OCI-LY1 (cell line): Measurements from ENCODE around the gene SERINC2.

Experiments
- EZH2 ChIP-seq: fragments of 200-600 bp; sonication (generic), shearing (Covaris generic); IDR thresholded peaks from 2 replicates; pipeline ENCODE4 v1.8.0; 2017; ENCODE audit warnings: borderline replicate concordance, mixed run types, mild to moderate bottlenecking, antibody characterized with exemption, low read length, moderate library complexity, mixed read lengths
- TF ChIP-seq, protein P1 (sequence below): fragments of 200-600 bp; sonication (generic), shearing (Covaris generic); IDR thresholded peaks from 2 replicates; pipeline ENCODE4 v1.5.1; 2017; ENCODE audit warnings: mild to moderate bottlenecking, antibody characterized with exemption, low read length, moderate library complexity, mixed read lengths

DNA sequence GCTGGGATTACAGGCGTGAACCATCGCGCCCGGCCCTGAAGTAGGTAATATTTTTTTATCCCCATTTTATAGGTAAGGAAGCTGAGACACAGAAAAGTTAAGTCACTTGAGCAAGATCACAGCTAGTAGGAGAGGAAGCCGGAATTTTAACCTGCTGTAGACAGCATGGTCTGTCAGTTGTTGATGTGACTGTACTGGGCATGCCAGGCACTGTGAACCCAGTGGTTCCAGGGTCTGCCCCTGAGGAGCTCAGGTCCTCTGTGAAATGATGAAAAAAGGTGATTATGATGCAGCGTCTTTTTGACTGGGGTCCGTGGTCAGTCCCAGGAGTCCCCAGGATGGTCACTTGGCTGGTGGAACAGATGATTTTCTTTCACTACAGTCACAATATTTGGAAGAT, 23.4 kb upstream of the SERINC2 start:
- TF ChIP-seq, protein P1, sequence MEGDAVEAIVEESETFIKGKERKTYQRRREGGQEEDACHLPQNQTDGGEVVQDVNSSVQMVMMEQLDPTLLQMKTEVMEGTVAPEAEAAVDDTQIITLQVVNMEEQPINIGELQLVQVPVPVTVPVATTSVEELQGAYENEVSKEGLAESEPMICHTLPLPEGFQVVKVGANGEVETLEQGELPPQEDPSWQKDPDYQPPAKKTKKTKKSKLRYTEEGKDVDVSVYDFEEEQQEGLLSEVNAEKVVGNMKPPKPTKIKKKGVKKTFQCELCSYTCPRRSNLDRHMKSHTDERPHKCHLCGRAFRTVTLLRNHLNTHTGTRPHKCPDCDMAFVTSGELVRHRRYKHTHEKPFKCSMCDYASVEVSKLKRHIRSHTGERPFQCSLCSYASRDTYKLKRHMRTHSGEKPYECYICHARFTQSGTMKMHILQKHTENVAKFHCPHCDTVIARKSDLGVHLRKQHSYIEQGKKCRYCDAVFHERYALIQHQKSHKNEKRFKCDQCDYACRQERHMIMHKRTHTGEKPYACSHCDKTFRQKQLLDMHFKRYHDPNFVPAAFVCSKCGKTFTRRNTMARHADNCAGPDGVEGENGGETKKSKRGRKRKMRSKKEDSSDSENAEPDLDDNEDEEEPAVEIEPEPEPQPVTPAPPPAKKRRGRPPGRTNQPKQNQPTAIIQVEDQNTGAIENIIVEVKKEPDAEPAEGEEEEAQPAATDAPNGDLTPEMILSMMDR: no peak
- no peak for TF ChIP-seq EZH2
